CD8-positive, alpha-beta memory T cell (primary cell): ENCODE data around the gene AP2A2. TPM values are rescaled to one million over a fixed set of nuclear protein-coding genes. Genes with fewer than 3 reads are reported as not detected.

ENCODE experiments used
- CTCF ChIA-PET: fragments of 350-600 bp; sonication (Branson Sonifier 250); formaldehyde crosslinking; loops from one replicate; lab custom pipeline; 2021; ENCODE audit warnings: antibody characterized with exemption; lab: Charles Lee
- POLR2A ChIA-PET: fragments of 350-600 bp; sonication (Branson Sonifier 250); formaldehyde crosslinking; loops from one replicate; lab custom pipeline; 2021; ENCODE audit warnings: antibody characterized with exemption; lab: Charles Lee
- DNase-seq, 5 donors: peaks; one replicate each; pipeline versions ENCODE4 v3.0.0 to v3.0.0-alpha.2; 2020 to 2022; ENCODE audit warnings: mixed read lengths in 1 of 5
- H3K27ac ChIP-seq: one replicate; pipeline ENCODE4 v1.7.0; 2013; ENCODE audit warnings: low read depth, mild to moderate bottlenecking, low read length, moderate library complexity
- H3K27me3 ChIP-seq: 2 replicates; pipeline ENCODE4 v1.7.0; 2013; ENCODE audit warnings: low read length, mild to moderate bottlenecking; ENCODE audit not compliant: insufficient read depth, poor library complexity, severe bottlenecking
- H3K36me3 ChIP-seq: 2 replicates; pipeline ENCODE4 v1.7.0; 2013; ENCODE audit warnings: mild to moderate bottlenecking, low read length, moderate library complexity; ENCODE audit not compliant: insufficient read depth
- H3K4me1 ChIP-seq: 2 replicates; pipeline ENCODE4 v1.7.0; 2013; ENCODE audit warnings: mild to moderate bottlenecking, low read length, moderate library complexity; ENCODE audit not compliant: insufficient read depth
- H3K4me3 ChIP-seq: 2 replicates; pipeline ENCODE4 v1.7.0; 2013; ENCODE audit warnings: mild to moderate bottlenecking, low read length
- H3K9me3 ChIP-seq: 2 replicates; pipeline ENCODE4 v1.7.0; 2013; ENCODE audit warnings: mild to moderate bottlenecking, low read length
- H3K27ac Mint-ChIP-seq, 8 donors: one replicate each; pipeline ENCODE4 v1.8.0; 2020 to 2021; ENCODE audit warnings: mixed read lengths in 8 of 8, mild to moderate bottlenecking in 6 of 8, inconsistent platforms in 3 of 8, moderate library complexity in 3 of 8
- H3K27me3 Mint-ChIP-seq, 2 donors: one replicate each; pipeline ENCODE4 v1.8.0; 2020 to 2021; ENCODE audit warnings: mixed read lengths in 2 of 2, mild to moderate bottlenecking in 1 of 2, moderate library complexity in 1 of 2
- H3K36me3 Mint-ChIP-seq, 3 donors: one replicate each; pipeline ENCODE4 v1.8.0; 2020 to 2021; ENCODE audit warnings: mixed read lengths in 3 of 3, inconsistent platforms in 1 of 3, mild to moderate bottlenecking in 1 of 3
- H3K4me1 Mint-ChIP-seq, 3 donors: one replicate each; pipeline ENCODE4 v1.8.0; 2020 to 2021; ENCODE audit warnings: mixed read lengths in 3 of 3, inconsistent platforms in 1 of 3, mild to moderate bottlenecking in 1 of 3
- H3K4me3 Mint-ChIP-seq, 7 donors: one replicate each; pipeline ENCODE4 v1.8.0; 2020 to 2021; ENCODE audit warnings: mixed read lengths in 7 of 7, mild to moderate bottlenecking in 6 of 7, moderate library complexity in 4 of 7, inconsistent platforms in 2 of 7
- H3K9me3 Mint-ChIP-seq, 5 donors: one replicate each; pipeline ENCODE4 v1.8.0; 2020 to 2022; ENCODE audit warnings: mixed read lengths in 5 of 5, mild to moderate bottlenecking in 3 of 5, moderate library complexity in 2 of 5, inconsistent platforms in 1 of 5
- polyA plus RNA-seq: library from polyadenylated mRNA; unstranded; fragments of 300-500 nt; fragmentation: Illumina TruSeq; gene quantifications from one replicate; pipeline ENCODE4 v1.2.3, GENCODE V29; 2021
- total RNA-seq, 2 experiments: library from RNA; stranded (reverse); gene quantifications; one replicate each; pipeline ENCODE4 v1.2.3, GENCODE V29; 2021

Gene AP2A2
- total and polyA plus RNA-seq, 3 experiments from 2014 or later, result 13.9 to 42.8 (median 38.8) TPM

GRCh38 chr11:1035577-1036283 lies 110.1 kb downstream of the AP2A2 start:
- H3K4me1 Mint-ChIP-seq, result no peaks in the 10 kb centered on the region
- POLR2A ChIA-PET, result no interaction called here
- Histone ChIP-seq H3K4me1 (no peaks in the 10 kb centered on the region), H3K36me3 (no peaks in the 10 kb centered on the region), H3K27me3 (no peaks in the 10 kb centered on the region), H3K27ac (no peak overlapping the region), H3K4me3 (no peak overlapping the region), H3K9me3 (no peaks in the 10 kb centered on the region)
- no peaks in the 10 kb centered on the region for H3K36me3 Mint-ChIP-seq
- CTCF ChIA-PET, result no interaction called here
- no peaks in the 10 kb centered on the region for H3K9me3 Mint-ChIP-seq
- DNase-seq, result no peak
- no peak overlapping the region for H3K4me3 Mint-ChIP-seq
- no peak overlapping the region for H3K27ac Mint-ChIP-seq
- H3K27me3 Mint-ChIP-seq, result no peaks in the 10 kb centered on the region

- DNase-seq, result no peak
- ChIA-PET POLR2A (no interaction called here), CTCF (no interaction called here)
- H3K4me3 ChIP-seq, result no peak within 1 kb of the TSS
- Mint-ChIP-seq H3K9me3 (no peaks in the 10 kb centered on the region), H3K4me1 (no peaks in the 10 kb centered on the region), H3K4me3 (no peak within 1 kb of the TSS), H3K36me3 (no peaks in the 10 kb centered on the region), H3K27ac (no peak within 1 kb of the TSS), H3K27me3 (no peaks in the 10 kb centered on the region)
- no peaks in the 10 kb centered on the region for H3K27me3 ChIP-seq
- no peak within 1 kb of the TSS for H3K27ac ChIP-seq
- H3K9me3 ChIP-seq, result no peaks in the 10 kb centered on the region
- H3K36me3 ChIP-seq, result no peaks in the 10 kb centered on the region
- H3K4me1 ChIP-seq, result no peaks in the 10 kb centered on the region
Measured at GRCh38 chr11:1036303-1036923, 110.7 kb downstream of the AP2A2 start, which contains the start of gene MUC6. TSS of gene MUC6 (minus strand) at chr11:1036718. CDS start at chr11:1036655, 63 bp downstream.

GRCh38 chr11:1036931-1037330 lies 111.3 kb downstream of the AP2A2 start:
- no peaks in the 10 kb centered on the region for H3K27me3 Mint-ChIP-seq
- no peaks in the 10 kb centered on the region for H3K4me1 Mint-ChIP-seq
- H3K27ac Mint-ChIP-seq, result no peak overlapping the region
- CTCF ChIA-PET, result no interaction called here
- H3K4me1 ChIP-seq, result no peaks in the 10 kb centered on the region
- no peaks in the 10 kb centered on the region for H3K9me3 Mint-ChIP-seq
- H3K4me3 ChIP-seq, result no peak overlapping the region
- H3K4me3 Mint-ChIP-seq, result no peak overlapping the region
- H3K36me3 ChIP-seq, result no peaks in the 10 kb centered on the region
- H3K36me3 Mint-ChIP-seq, result no peaks in the 10 kb centered on the region
- H3K27me3 ChIP-seq, result no peaks in the 10 kb centered on the region
- no peaks in the 10 kb centered on the region for H3K9me3 ChIP-seq
- POLR2A ChIA-PET, result no interaction called here
- DNase-seq, result no peak
- H3K27ac ChIP-seq, result no peak overlapping the region

- Mint-ChIP-seq H3K4me1 (no peaks in the 10 kb centered on the region), H3K27ac (no peak overlapping the region), H3K9me3 (no peaks in the 10 kb centered on the region), H3K27me3 (no peaks in the 10 kb centered on the region), H3K36me3 (no peaks in the 10 kb centered on the region), H3K4me3 (no peak overlapping the region)
- Histone ChIP-seq H3K4me1 (no peaks in the 10 kb centered on the region), H3K9me3 (no peaks in the 10 kb centered on the region), H3K4me3 (no peak overlapping the region), H3K27me3 (no peaks in the 10 kb centered on the region), H3K36me3 (no peaks in the 10 kb centered on the region), H3K27ac (no peak overlapping the region)
- ChIA-PET CTCF (no interaction called here), POLR2A (no interaction called here)
- DNase-seq, result no peak
Measured at GRCh38 chr11:1037506-1038055, 111.9 kb downstream of the AP2A2 start.

GRCh38 chr11:1038361-1038760 lies 112.7 kb downstream of the AP2A2 start:
- no peaks in the 10 kb centered on the region for H3K36me3 ChIP-seq
- Mint-ChIP-seq H3K27ac (peak overlapping the region in 1 of 8 donors; percentile 60), H3K9me3 (no peaks in the 10 kb centered on the region), H3K4me1 (no peaks in the 10 kb centered on the region), H3K36me3 (no peaks in the 10 kb centered on the region), H3K27me3 (no peaks in the 10 kb centered on the region), H3K4me3 (no peak overlapping the region)
- POLR2A ChIA-PET, result no interaction called here
- no peak overlapping the region for H3K4me3 ChIP-seq
- no peaks in the 10 kb centered on the region for H3K9me3 ChIP-seq
- CTCF ChIA-PET, result no interaction called here
- H3K27ac ChIP-seq, result no peak overlapping the region
- no peaks in the 10 kb centered on the region for H3K4me1 ChIP-seq
- no peaks in the 10 kb centered on the region for H3K27me3 ChIP-seq
- no peak for DNase-seq

GRCh38 chr11:1038921-1039320 lies 113.3 kb downstream of the AP2A2 start:
- H3K9me3 Mint-ChIP-seq, result no peaks in the 10 kb centered on the region
- H3K4me1 Mint-ChIP-seq, result no peaks in the 10 kb centered on the region
- peaks cover 0 to 2% of the 10 kb centered on the region in 2 donors for H3K27me3 Mint-ChIP-seq
- POLR2A ChIA-PET, result no interaction called here
- no peak for DNase-seq
- no peak overlapping the region for H3K27ac ChIP-seq
- H3K4me3 Mint-ChIP-seq, result no peak overlapping the region
- CTCF ChIA-PET, result no interaction called here
- H3K27ac Mint-ChIP-seq, result no peak overlapping the region
- H3K4me1 ChIP-seq, result no peaks in the 10 kb centered on the region
- H3K36me3 Mint-ChIP-seq, result no peaks in the 10 kb centered on the region
- H3K27me3 ChIP-seq, result no peaks in the 10 kb centered on the region
- no peaks in the 10 kb centered on the region for H3K9me3 ChIP-seq
- no peak overlapping the region for H3K4me3 ChIP-seq
- no peaks in the 10 kb centered on the region for H3K36me3 ChIP-seq

- Histone ChIP-seq H3K27me3 (no peaks in the 10 kb centered on the region), H3K27ac (no peak overlapping the region), H3K4me1 (no peaks in the 10 kb centered on the region), H3K36me3 (no peaks in the 10 kb centered on the region), H3K4me3 (no peak overlapping the region), H3K9me3 (no peaks in the 10 kb centered on the region)
- H3K4me3 Mint-ChIP-seq, result no peak overlapping the region
- no peak overlapping the region for H3K27ac Mint-ChIP-seq
- no peaks in the 10 kb centered on the region for H3K36me3 Mint-ChIP-seq
- CTCF ChIA-PET, result no interaction called here
- no peaks in the 10 kb centered on the region for H3K9me3 Mint-ChIP-seq
- H3K27me3 Mint-ChIP-seq, result peaks cover 0 to 6% of the 10 kb centered on the region in 2 donors
- H3K4me1 Mint-ChIP-seq, result no peaks in the 10 kb centered on the region
- POLR2A ChIA-PET, result no interaction called here
- DNase-seq, result no peak
Measured at GRCh38 chr11:1039481-1040427, 114.1 kb downstream of the AP2A2 start.
